Ishikawa (cell line): Measurements from ENCODE around the gene SLC22A31.
A peak's percentile ranks its signal among the peaks of the same experiment; 100 is the strongest.

Experiments
- CEBPB ChIP-seq: IDR thresholded peaks from 2 replicates; pipeline ENCODE4 v1.6.1; 2012
- CREB1 ChIP-seq: IDR thresholded peaks from 2 replicates; pipeline ENCODE4 v1.6.1; 2012; ENCODE audit warnings: low read depth
- EGR1 ChIP-seq: IDR thresholded peaks from 2 replicates; pipeline ENCODE4 v1.6.1; 2012
- EP300 ChIP-seq: IDR thresholded peaks from 2 replicates; pipeline ENCODE4 v1.6.1; 2012; ENCODE audit warnings: borderline replicate concordance
- FOXM1 ChIP-seq: IDR thresholded peaks from 2 replicates; pipeline ENCODE4 v1.6.1; 2012; ENCODE audit warnings: low read depth, borderline replicate concordance
- MAX ChIP-seq: IDR thresholded peaks from 2 replicates; pipeline ENCODE4 v1.6.1; 2012
- NFIC ChIP-seq: IDR thresholded peaks from 2 replicates; pipeline ENCODE4 v1.6.1; 2012
- RAD21 ChIP-seq: IDR thresholded peaks from 2 replicates; pipeline ENCODE4 v1.6.1; 2012; ENCODE audit warnings: low read depth
- REST ChIP-seq: IDR thresholded peaks from 2 replicates; pipeline ENCODE4 v1.6.1; 2012; ENCODE audit warnings: low read depth, mild to moderate bottlenecking
- TAF1 ChIP-seq: IDR thresholded peaks from 2 replicates; pipeline ENCODE4 v1.6.1; 2012; ENCODE audit warnings: low read depth, mild to moderate bottlenecking
- TCF12 ChIP-seq: IDR thresholded peaks from 2 replicates; pipeline ENCODE4 v1.6.1; 2012; ENCODE audit warnings: low read depth
- TEAD4 ChIP-seq: IDR thresholded peaks from 2 replicates; pipeline ENCODE4 v1.6.1; 2012
- USF1 ChIP-seq: IDR thresholded peaks from 2 replicates; pipeline ENCODE4 v1.6.1; 2012
- YY1 ChIP-seq: IDR thresholded peaks from 2 replicates; pipeline ENCODE4 v1.6.1; 2012; ENCODE audit warnings: low read depth
- ZBTB7A ChIP-seq: IDR thresholded peaks from 2 replicates; pipeline ENCODE4 v1.6.1; 2012; ENCODE audit warnings: low read depth

SLC22A31 gene

GRCh38 chr16:89209522-89210044, 9.2 kb upstream of the SLC22A31 start:
- TF ChIP-seq EGR1, result no peak
- TF ChIP-seq YY1, result no peak
- no peak for TF ChIP-seq EP300
- TF ChIP-seq RAD21, result no peak
- TF ChIP-seq ZBTB7A, result no peak
- TF ChIP-seq MAX, result no peak
- no peak for TF ChIP-seq CREB1
- TF ChIP-seq REST, result no peak
- no peak for TF ChIP-seq TAF1
- no peak for TF ChIP-seq TCF12
- no peak for TF ChIP-seq NFIC
- TF ChIP-seq TEAD4, result no peak
- TF ChIP-seq CEBPB, result no peak
- TF ChIP-seq USF1, result no peak
- no peak for TF ChIP-seq FOXM1

- TF ChIP-seq TCF12 (no peak), TEAD4 (no peak), YY1 (no peak), FOXM1 (no peak), EGR1 (no peak), MAX (no peak), ZBTB7A (no peak), TAF1 (no peak), CREB1 (no peak), USF1 (no peak), CEBPB (no peak), RAD21 (no peak), REST (no peak), NFIC (no peak)
These were observed 7.7 kb upstream of the SLC22A31 start for GRCh38 chr16:89207993-89208392.

- TF ChIP-seq MAX, result no peak
- TF ChIP-seq CREB1, result no peak
These were observed 2.3 kb upstream of the SLC22A31 start for GRCh38 chr16:89202422-89203215.

- TF ChIP-seq TAF1 (no peak), USF1 (peak; percentile 83), ZBTB7A (no peak), FOXM1 (no peak), TCF12 (no peak), REST (no peak), EGR1 (no peak)
These were observed 1.4 kb upstream of the SLC22A31 start for GRCh38 chr16:89201439-89202377.
